Ovary (tissue), 3 donors: Measurements from ENCODE around the gene ASB5.

Experiments
- CTCF ChIP-seq, 3 donors: fragments of 450-650 bp in 2 of 3; fragments of 200-600 bp in 1 of 3; IDR thresholded peaks; one replicate each; pipeline versions ENCODE4 v1.5.1 to v1.8.0; 2016 to 2022; ENCODE audit warnings: antibody characterized with exemption in 3 of 3, mild to moderate bottlenecking in 1 of 3
- POLR2A ChIP-seq: fragments of 450-650 bp; IDR thresholded peaks from one replicate; pipeline ENCODE4 v1.6.1; 2017; ENCODE audit warnings: antibody characterized with exemption, mild to moderate bottlenecking, moderate library complexity
- donor health status: DM: no; HTN: no; CAD: no.

- TF ChIP-seq POLR2A, result no peak
- no peak for TF ChIP-seq CTCF (IDR thresholded peaks at IDR 0.05)
Measured at GRCh38 chr4:176258135-176258534, 10.9 kb downstream of the ASB5 start.
